GM12878 (cell line): ENCODE data around the gene MGAT4B. TPM values are rescaled to one million over a fixed set of nuclear protein-coding genes. Genes with fewer than 3 reads are reported as not detected.

ENCODE experiments used
- CHD1 ChIP-seq: IDR thresholded peaks from 2 replicates; pipeline ENCODE4 v1.6.1; 2012; ENCODE audit warnings: low read depth, low read length, improper control_type of control experiment
- CREM ChIP-seq: IDR thresholded peaks from 2 replicates; pipeline ENCODE4 v1.6.1; 2014; ENCODE audit warnings: antibody characterized with exemption, low read depth
- JUND ChIP-seq: IDR thresholded peaks from 2 replicates; pipeline ENCODE4 v1.6.1; 2012; ENCODE audit warnings: low read depth, mild to moderate bottlenecking, low read length, improper control_type of control experiment, moderate library complexity
- NFYA ChIP-seq: IDR thresholded peaks from 2 replicates; pipeline ENCODE4 v1.6.1; 2011; ENCODE audit warnings: low read depth, mild to moderate bottlenecking, low read length, improper control_type of control experiment, borderline replicate concordance
- NR2C1 ChIP-seq: fragments of 450-650 bp; IDR thresholded peaks from 2 replicates; pipeline ENCODE4 v1.6.1; 2017; ENCODE audit warnings: antibody characterized with exemption, mild to moderate bottlenecking, moderate library complexity
- PAX8 ChIP-seq: fragments of 450-650 bp; IDR thresholded peaks from 2 replicates; pipeline ENCODE4 v1.6.1; 2017; ENCODE audit warnings: mild to moderate bottlenecking, moderate library complexity
- PML ChIP-seq: IDR thresholded peaks from 2 replicates; pipeline ENCODE4 v1.6.1; 2012; ENCODE audit warnings: low read length, inconsistent platforms
- RAD51 ChIP-seq: fragments of 450-650 bp; IDR thresholded peaks from 2 replicates; pipeline ENCODE4 v1.6.1; 2016; ENCODE audit warnings: moderate library complexity, mild to moderate bottlenecking, inconsistent platforms
- RBBP5 ChIP-seq: fragments of 200-600 bp; sonication (generic); conservative IDR thresholded peaks from 2 replicates; pipeline ENCODE4 v1.6.1; 2016
- RUNX3 ChIP-seq: IDR thresholded peaks from 2 replicates; pipeline ENCODE4 v1.6.1; 2012; ENCODE audit warnings: low read length, inconsistent platforms
- SIN3A ChIP-seq: IDR thresholded peaks from 2 replicates; pipeline ENCODE4 v1.6.1; 2012; ENCODE audit warnings: low read depth, low read length, improper control_type of control experiment
- TAF1 ChIP-seq: IDR thresholded peaks from 2 replicates; pipeline ENCODE4 v1.6.1; 2011; ENCODE audit warnings: mild to moderate bottlenecking, low read depth, low read length, borderline replicate concordance
- TCF3 ChIP-seq: IDR thresholded peaks from 2 replicates; pipeline ENCODE4 v1.6.1; 2012; ENCODE audit warnings: low read depth, mild to moderate bottlenecking, low read length, borderline replicate concordance; ENCODE audit not compliant: insufficient read depth
- WRNIP1 ChIP-seq: IDR thresholded peaks from 2 replicates; pipeline ENCODE4 v1.6.1; 2011; ENCODE audit warnings: low read depth, low read length, improper control_type of control experiment, borderline replicate concordance
- polyA plus RNA-seq, 11 experiments: library from polyadenylated mRNA; depleted of rRNA in 4 of 11; unstranded in 6 of 11; stranded (reverse) in 5 of 11; fragments of >200 nt; fragmentation: Nextera tagmentation in 4 of 11; fragmentation: Illumina TruSeq in 1 of 11; extraction: Ambion mirVana in 4 of 11; extraction: Trizol in 1 of 11; gene quantifications; 1 replicate in 1 of 11; 2 replicates in 10 of 11; pipeline versions ENCODE4 v1.2.1 to v1.2.3, GENCODE V29; 2011 to 2016; ENCODE audit warnings: inconsistent platforms in 2 of 11, missing spikeins in 2 of 11, low read depth in 1 of 11
- total RNA-seq, 4 experiments: library from RNA; depleted of rRNA in 3 of 4; stranded (reverse); fragments of >200 nt in 3 of 4; fragmentation: Illumina TruSeq in 1 of 4; extraction: Trizol in 1 of 4; gene quantifications; 2 replicates each; pipeline versions ENCODE4 v1.2.1 to v1.2.3, GENCODE V29; 2013 to 2021
- TF ChIP-seq, protein P1 (sequence below): fragments of 450-650 bp; IDR thresholded peaks from 2 replicates; pipeline ENCODE4 v1.6.1; 2017; ENCODE audit warnings: borderline replicate concordance
- TF ChIP-seq, protein P2 (sequence below): IDR thresholded peaks from 2 replicates; pipeline ENCODE4 v1.6.1; 2012; ENCODE audit warnings: low read depth, low read length, improper control_type of control experiment
- TF ChIP-seq, protein P3 (sequence below): fragments of 450-650 bp; IDR thresholded peaks from 2 replicates; pipeline ENCODE4 v1.6.1; 2016; ENCODE audit warnings: mild to moderate bottlenecking
- TF ChIP-seq, protein P4 (sequence below): IDR thresholded peaks from 2 replicates; pipeline ENCODE4 v1.6.1; 2012; ENCODE audit warnings: low read depth, low read length, improper control_type of control experiment
- TF ChIP-seq, protein P5 (sequence below): fragments of 450-650 bp; IDR thresholded peaks from 2 replicates; pipeline ENCODE4 v1.6.1; 2017; ENCODE audit warnings: mild to moderate bottlenecking, moderate library complexity
- TF ChIP-seq, protein P6 (sequence below): fragments of 450-650 bp; IDR thresholded peaks from 2 replicates; pipeline ENCODE4 v1.6.1; 2017; ENCODE audit warnings: low read depth, mild to moderate bottlenecking, moderate library complexity

MGAT4B gene
- total and polyA plus RNA-seq, 10 of the 15 experiments (the other 5 are each of a cell fraction or from before 2014, with no cell fraction given) = 0.60 to 82.5 (median 34.4) TPM; not detected in 1

DNA sequence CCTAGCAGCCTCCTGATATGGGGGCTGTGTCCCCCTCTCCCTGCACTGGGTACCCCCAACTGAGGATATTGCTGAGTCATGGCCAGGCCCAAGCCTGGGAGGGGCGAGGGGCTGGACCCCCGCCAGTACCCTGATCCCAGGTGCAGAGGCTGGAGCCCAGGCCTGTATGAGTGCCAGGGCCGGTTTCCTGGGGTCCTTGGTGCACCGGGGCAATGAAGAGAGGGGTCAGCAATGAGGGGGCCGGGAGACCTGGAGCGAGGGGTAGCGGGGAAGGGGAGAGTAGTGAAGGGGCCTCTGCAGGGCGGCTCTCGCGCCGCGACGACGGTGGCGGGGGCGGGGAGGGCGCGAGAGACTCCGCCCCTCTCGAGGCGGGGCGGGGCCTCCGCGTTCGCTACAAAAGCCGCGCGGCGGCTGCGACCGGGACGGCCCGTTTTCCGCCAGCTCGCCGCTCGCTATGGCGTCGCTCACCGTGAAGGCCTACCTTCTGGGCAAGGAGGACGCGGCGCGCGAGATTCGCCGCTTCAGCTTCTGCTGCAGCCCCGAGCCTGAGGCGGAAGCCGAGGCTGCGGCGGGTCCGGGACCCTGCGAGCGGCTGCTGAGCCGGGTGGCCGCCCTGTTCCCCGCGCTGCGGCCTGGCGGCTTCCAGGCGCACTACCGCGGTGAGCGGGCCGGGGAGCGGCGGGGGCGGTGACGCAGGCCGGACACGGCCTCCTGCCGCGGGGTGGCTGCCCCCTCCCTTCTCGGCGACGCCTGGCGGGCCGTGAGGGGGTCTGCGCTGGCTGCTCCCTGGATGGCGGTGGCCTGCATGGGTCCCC lies 14.0 kb upstream of the MGAT4B start, which contains the start of gene SQSTM1 (continued):
- TF ChIP-seq, protein P1, sequence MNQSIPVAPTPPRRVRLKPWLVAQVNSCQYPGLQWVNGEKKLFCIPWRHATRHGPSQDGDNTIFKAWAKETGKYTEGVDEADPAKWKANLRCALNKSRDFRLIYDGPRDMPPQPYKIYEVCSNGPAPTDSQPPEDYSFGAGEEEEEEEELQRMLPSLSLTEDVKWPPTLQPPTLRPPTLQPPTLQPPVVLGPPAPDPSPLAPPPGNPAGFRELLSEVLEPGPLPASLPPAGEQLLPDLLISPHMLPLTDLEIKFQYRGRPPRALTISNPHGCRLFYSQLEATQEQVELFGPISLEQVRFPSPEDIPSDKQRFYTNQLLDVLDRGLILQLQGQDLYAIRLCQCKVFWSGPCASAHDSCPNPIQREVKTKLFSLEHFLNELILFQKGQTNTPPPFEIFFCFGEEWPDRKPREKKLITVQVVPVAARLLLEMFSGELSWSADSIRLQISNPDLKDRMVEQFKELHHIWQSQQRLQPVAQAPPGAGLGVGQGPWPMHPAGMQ = no peak
- no peak for TF ChIP-seq RBBP5
- no peak for TF ChIP-seq NFYA
- TF ChIP-seq SIN3A = peak; percentile 83
- TF ChIP-seq NR2C1 = no peak
- peak; percentile 75; the same call in 1 of the 2 replicates for TF ChIP-seq TAF1
- TF ChIP-seq CHD1 = no peak
- TF ChIP-seq RAD51 = no peak
- TF ChIP-seq, protein P2, sequence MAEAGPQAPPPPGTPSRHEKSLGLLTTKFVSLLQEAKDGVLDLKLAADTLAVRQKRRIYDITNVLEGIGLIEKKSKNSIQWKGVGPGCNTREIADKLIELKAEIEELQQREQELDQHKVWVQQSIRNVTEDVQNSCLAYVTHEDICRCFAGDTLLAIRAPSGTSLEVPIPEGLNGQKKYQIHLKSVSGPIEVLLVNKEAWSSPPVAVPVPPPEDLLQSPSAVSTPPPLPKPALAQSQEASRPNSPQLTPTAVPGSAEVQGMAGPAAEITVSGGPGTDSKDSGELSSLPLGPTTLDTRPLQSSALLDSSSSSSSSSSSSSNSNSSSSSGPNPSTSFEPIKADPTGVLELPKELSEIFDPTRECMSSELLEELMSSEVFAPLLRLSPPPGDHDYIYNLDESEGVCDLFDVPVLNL = no peak; the same call in 1 of the 2 replicates
- TF ChIP-seq WRNIP1 = no peak
- 0 out of 2 replicates have a peak, but pooled peaks have one; percentile 18 for TF ChIP-seq JUND
- TF ChIP-seq, protein P3, sequence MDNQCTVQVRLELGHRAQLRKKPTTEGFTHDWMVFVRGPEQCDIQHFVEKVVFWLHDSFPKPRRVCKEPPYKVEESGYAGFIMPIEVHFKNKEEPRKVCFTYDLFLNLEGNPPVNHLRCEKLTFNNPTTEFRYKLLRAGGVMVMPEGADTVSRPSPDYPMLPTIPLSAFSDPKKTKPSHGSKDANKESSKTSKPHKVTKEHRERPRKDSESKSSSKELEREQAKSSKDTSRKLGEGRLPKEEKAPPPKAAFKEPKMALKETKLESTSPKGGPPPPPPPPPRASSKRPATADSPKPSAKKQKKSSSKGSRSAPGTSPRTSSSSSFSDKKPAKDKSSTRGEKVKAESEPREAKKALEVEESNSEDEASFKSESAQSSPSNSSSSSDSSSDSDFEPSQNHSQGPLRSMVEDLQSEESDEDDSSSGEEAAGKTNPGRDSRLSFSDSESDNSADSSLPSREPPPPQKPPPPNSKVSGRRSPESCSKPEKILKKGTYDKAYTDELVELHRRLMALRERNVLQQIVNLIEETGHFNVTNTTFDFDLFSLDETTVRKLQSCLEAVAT = no peak; the same call in 1 of the 2 replicates
- TF ChIP-seq RUNX3 = peak; percentile 47; the same call in 1 of the 2 replicates
- TF ChIP-seq PAX8 = no peak
- TF ChIP-seq, protein P4, sequence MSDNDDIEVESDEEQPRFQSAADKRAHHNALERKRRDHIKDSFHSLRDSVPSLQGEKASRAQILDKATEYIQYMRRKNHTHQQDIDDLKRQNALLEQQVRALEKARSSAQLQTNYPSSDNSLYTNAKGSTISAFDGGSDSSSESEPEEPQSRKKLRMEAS = peak; percentile 59; the same call in 1 of the 2 replicates
- TF ChIP-seq, protein P5, sequence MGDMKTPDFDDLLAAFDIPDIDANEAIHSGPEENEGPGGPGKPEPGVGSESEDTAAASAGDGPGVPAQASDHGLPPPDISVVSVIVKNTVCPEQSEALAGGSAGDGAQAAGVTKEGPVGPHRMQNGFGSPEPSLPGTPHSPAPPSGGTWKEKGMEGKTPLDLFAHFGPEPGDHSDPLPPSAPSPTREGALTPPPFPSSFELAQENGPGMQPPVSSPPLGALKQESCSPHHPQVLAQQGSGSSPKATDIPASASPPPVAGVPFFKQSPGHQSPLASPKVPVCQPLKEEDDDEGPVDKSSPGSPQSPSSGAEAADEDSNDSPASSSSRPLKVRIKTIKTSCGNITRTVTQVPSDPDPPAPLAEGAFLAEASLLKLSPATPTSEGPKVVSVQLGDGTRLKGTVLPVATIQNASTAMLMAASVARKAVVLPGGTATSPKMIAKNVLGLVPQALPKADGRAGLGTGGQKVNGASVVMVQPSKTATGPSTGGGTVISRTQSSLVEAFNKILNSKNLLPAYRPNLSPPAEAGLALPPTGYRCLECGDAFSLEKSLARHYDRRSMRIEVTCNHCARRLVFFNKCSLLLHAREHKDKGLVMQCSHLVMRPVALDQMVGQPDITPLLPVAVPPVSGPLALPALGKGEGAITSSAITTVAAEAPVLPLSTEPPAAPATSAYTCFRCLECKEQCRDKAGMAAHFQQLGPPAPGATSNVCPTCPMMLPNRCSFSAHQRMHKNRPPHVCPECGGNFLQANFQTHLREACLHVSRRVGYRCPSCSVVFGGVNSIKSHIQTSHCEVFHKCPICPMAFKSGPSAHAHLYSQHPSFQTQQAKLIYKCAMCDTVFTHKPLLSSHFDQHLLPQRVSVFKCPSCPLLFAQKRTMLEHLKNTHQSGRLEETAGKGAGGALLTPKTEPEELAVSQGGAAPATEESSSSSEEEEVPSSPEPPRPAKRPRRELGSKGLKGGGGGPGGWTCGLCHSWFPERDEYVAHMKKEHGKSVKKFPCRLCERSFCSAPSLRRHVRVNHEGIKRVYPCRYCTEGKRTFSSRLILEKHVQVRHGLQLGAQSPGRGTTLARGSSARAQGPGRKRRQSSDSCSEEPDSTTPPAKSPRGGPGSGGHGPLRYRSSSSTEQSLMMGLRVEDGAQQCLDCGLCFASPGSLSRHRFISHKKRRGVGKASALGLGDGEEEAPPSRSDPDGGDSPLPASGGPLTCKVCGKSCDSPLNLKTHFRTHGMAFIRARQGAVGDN = peak; percentile 95
- peak; percentile 76 for TF ChIP-seq CREM
- TF ChIP-seq PML = peak; percentile 97
- TF ChIP-seq, protein P6, sequence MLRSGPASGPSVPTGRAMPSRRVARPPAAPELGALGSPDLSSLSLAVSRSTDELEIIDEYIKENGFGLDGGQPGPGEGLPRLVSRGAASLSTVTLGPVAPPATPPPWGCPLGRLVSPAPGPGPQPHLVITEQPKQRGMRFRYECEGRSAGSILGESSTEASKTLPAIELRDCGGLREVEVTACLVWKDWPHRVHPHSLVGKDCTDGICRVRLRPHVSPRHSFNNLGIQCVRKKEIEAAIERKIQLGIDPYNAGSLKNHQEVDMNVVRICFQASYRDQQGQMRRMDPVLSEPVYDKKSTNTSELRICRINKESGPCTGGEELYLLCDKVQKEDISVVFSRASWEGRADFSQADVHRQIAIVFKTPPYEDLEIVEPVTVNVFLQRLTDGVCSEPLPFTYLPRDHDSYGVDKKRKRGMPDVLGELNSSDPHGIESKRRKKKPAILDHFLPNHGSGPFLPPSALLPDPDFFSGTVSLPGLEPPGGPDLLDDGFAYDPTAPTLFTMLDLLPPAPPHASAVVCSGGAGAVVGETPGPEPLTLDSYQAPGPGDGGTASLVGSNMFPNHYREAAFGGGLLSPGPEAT = peak; percentile 60
- peak; percentile 91; the same call in 1 of the 2 replicates for TF ChIP-seq TCF3
